DMS79 treated with DMSO at 0.1 percent for 48 hours (cell line): ENCODE data around the gene PSPC1.
"Not testable (repeated sequence)": the region's sequence is repeated elsewhere in the genome, so short reads cannot be mapped to it uniquely, and the experiment has no call there.

ENCODE experiments used
- DNase-seq: peaks from one replicate; lab custom pipeline; 2025; lab: John Stamatoyannopoulos, UW

Gene PSPC1

GRCh38 chr13:19764237-19764636 is 18.5 kb downstream of the PSPC1 start:
- DNase-seq: no peak

- no peak for DNase-seq
Measured at GRCh38 chr13:19763618-19764017, 19.1 kb downstream of the PSPC1 start.

GRCh38 chr13:19759669-19760068 is 23.1 kb downstream of the PSPC1 start:
- no peak for DNase-seq

GRCh38 chr13:19742643-19743042 is 40.1 kb downstream of the PSPC1 start:
- DNase-seq: no peak

GRCh38 chr13:19737844-19738557 is 44.7 kb downstream of the PSPC1 start:
- no peak for DNase-seq

- no peak for DNase-seq
Measured at GRCh38 chr13:19726611-19727010, 56.1 kb downstream of the PSPC1 start.

- DNase-seq: no peak
Measured at GRCh38 chr13:19725320-19725719, 57.4 kb downstream of the PSPC1 start.

GRCh38 chr13:19720039-19720438 is 62.7 kb downstream of the PSPC1 start:
- no peak for DNase-seq

GRCh38 chr13:19713186-19713965 is 69.4 kb downstream of the PSPC1 start:
- no peak for DNase-seq

- not testable (repeated sequence) for DNase-seq
Measured at GRCh38 chr13:19709782-19710181, 73.0 kb downstream of the PSPC1 start.

GRCh38 chr13:19709039-19709438 is 73.7 kb downstream of the PSPC1 start:
- not testable (repeated sequence) for DNase-seq

- not testable (repeated sequence) for DNase-seq
Measured at GRCh38 chr13:19704256-19704655, 78.5 kb downstream of the PSPC1 start.

GRCh38 chr13:19701619-19702018 is 81.1 kb downstream of the PSPC1 start:
- not testable (repeated sequence) for DNase-seq

GRCh38 chr13:19700963-19701362 is 81.8 kb downstream of the PSPC1 start:
- not testable (repeated sequence) for DNase-seq

GRCh38 chr13:19695829-19696228 is 86.9 kb downstream of the PSPC1 start:
- DNase-seq: no peak

GRCh38 chr13:19695428-19695827 is 87.3 kb downstream of the PSPC1 start:
- no peak for DNase-seq

- not testable (repeated sequence) for DNase-seq
Measured at GRCh38 chr13:19691447-19691846, 91.3 kb downstream of the PSPC1 start.

- no peak for DNase-seq
Measured at GRCh38 chr13:19685437-19685836, 97.3 kb downstream of the PSPC1 start.

- DNase-seq: no peak
Measured at GRCh38 chr13:19685034-19685433, 97.7 kb downstream of the PSPC1 start.

- DNase-seq: no peak
Measured at GRCh38 chr13:19681517-19681916, 101.2 kb downstream of the PSPC1 start.

GRCh38 chr13:19680751-19681150 is 102.0 kb downstream of the PSPC1 start:
- DNase-seq: no peak

- no peak for DNase-seq
Measured at GRCh38 chr13:19676168-19676567, 106.6 kb downstream of the PSPC1 start.

- no peak for DNase-seq
Measured at GRCh38 chr13:19674898-19675297, 107.8 kb downstream of the PSPC1 start.
